ENCODE results near the gene SRSF4. TPM values are rescaled to one million over a fixed set of nuclear protein-coding genes. Genes with fewer than 3 reads are reported as not detected.
"Not testable (repeated sequence)": the region's sequence is repeated elsewhere in the genome, so short reads cannot be mapped to it uniquely, and the experiment has no call there.

Gene SRSF4
- total RNA-seq, 1 donor from 2014 or later: 109 TPM

GRCh38 chr1:29142714-29143113 is 39.0 kb downstream of the SRSF4 start:
- Mint-ChIP-seq H3K36me3 (ENCODE audit: low read depth) (peaks cover 23% of the 10 kb centered on the region), H3K27ac (ENCODE audit: unreplicated experiment) (no peak overlapping the region), H3K27me3 (ENCODE audit: low read depth) (no peaks in the 10 kb centered on the region), H3K4me1 (no peaks in the 10 kb centered on the region), H3K4me3 (no peak overlapping the region), H3K9me3 (no peaks in the 10 kb centered on the region)
- DNase-seq (ENCODE audit: low read depth, low spot score): no peak
- TF ChIP-seq, protein P1, sequence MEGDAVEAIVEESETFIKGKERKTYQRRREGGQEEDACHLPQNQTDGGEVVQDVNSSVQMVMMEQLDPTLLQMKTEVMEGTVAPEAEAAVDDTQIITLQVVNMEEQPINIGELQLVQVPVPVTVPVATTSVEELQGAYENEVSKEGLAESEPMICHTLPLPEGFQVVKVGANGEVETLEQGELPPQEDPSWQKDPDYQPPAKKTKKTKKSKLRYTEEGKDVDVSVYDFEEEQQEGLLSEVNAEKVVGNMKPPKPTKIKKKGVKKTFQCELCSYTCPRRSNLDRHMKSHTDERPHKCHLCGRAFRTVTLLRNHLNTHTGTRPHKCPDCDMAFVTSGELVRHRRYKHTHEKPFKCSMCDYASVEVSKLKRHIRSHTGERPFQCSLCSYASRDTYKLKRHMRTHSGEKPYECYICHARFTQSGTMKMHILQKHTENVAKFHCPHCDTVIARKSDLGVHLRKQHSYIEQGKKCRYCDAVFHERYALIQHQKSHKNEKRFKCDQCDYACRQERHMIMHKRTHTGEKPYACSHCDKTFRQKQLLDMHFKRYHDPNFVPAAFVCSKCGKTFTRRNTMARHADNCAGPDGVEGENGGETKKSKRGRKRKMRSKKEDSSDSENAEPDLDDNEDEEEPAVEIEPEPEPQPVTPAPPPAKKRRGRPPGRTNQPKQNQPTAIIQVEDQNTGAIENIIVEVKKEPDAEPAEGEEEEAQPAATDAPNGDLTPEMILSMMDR (conservative IDR thresholded peaks at IDR 0.05): no peak

- H3K9me3 Mint-ChIP-seq: no peaks in the 10 kb centered on the region
- no peak for DNase-seq (ENCODE audit: low read depth, low spot score)
These were observed 45.2 kb downstream of the SRSF4 start for GRCh38 chr1:29136391-29136915.

GRCh38 chr1:29134695-29135028 is 47.0 kb downstream of the SRSF4 start:
- Mint-ChIP-seq H3K4me1 (peaks cover 4% of the 10 kb centered on the region), H3K4me3 (no peak overlapping the region), H3K9me3 (no peaks in the 10 kb centered on the region), H3K27me3 (ENCODE audit: low read depth) (no peaks in the 10 kb centered on the region), H3K36me3 (ENCODE audit: low read depth) (no peaks in the 10 kb centered on the region), H3K27ac (ENCODE audit: unreplicated experiment) (no peak overlapping the region)
- DNase-seq (ENCODE audit: low read depth, low spot score): no peak
- TF ChIP-seq, protein P1 (conservative IDR thresholded peaks at IDR 0.05): no peak

More at GRCh38 chr1:29136391-29136915, 45.2 kb downstream of the SRSF4 start:
- Mint-ChIP-seq H3K27me3 (ENCODE audit: low read depth) (no peaks in the 10 kb centered on the region), H3K27ac (ENCODE audit: unreplicated experiment) (no peak overlapping the region), H3K4me1 (peaks cover 4% of the 10 kb centered on the region), H3K4me3 (no peak overlapping the region), H3K36me3 (ENCODE audit: low read depth) (no peaks in the 10 kb centered on the region)
- TF ChIP-seq, protein P1 (conservative IDR thresholded peaks at IDR 0.05): no peak

DNA sequence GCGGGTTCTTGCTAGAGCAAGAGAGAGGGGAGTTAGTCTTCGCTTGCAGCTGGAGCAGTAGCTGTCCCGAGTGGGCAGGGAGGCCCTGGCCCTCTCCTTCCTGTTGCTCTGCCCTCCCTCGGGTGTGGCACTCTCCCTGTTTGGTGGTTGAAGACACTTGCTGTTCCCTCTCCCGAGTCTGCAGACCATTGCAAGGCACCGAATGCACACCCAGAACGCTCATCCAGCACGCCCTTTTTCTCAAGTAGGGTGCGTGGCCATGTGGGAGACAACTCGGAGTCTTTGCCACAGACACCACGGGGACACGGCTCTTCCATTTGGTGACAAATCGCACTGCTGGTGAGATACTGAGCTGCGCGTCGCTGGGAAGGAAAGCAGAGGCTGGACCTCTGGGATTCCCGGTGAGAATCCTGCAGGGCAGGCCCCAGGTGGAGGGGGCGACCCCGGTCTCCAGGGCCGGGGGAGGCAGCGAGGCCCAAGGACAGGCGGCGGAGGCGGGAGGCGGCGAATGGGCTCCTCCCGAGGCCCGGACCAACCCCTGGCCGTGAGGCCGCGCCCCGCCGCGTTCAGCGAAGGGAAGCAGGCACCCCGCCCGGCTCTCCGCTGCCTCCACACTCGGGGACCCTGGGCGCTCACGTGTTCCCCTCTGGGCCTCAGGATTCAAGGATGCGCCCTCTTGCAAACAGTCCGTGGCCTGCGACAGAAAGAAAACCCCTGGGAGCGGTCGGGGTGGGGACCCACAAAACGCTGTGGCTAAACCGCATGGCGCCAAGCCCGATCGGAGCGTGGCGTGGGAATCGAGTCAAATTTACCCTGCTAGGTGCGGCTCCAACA is 47.6 kb downstream of the SRSF4 start:
- no peak overlapping the region for H3K27ac Mint-ChIP-seq (ENCODE audit: unreplicated experiment)
- no peak overlapping the region for H3K4me3 Mint-ChIP-seq
- no peak for DNase-seq (ENCODE audit: low read depth, low spot score)
- peaks cover 4% of the 10 kb centered on the region for H3K4me1 Mint-ChIP-seq
- H3K36me3 Mint-ChIP-seq (ENCODE audit: low read depth): no peaks in the 10 kb centered on the region
- H3K9me3 Mint-ChIP-seq: no peaks in the 10 kb centered on the region
- TF ChIP-seq, protein P1 (conservative IDR thresholded peaks at IDR 0.05): no peak
- H3K27me3 Mint-ChIP-seq (ENCODE audit: low read depth): no peaks in the 10 kb centered on the region

DNA sequence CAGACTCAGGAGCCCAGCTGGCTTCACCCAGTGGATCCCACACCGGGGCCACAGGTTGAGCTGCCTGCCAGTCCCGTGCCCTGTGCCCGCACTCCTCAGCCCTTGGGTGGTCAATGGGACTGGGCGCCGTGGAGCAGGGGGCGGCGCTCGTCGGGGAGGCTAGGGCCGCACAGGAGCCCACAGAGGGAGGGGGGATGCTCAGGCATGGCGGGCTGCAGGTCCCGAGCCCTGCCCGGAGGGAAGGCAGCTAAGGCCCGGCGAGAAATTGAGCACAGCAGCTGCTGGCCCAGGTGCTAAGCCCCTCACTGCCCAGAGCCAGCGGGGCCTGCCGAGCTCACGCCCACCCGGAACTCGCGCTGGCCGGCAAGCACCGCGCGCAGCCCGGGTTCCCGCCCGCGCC is 50.6 kb downstream of the SRSF4 start:
- not testable (repeated sequence) for H3K4me1 Mint-ChIP-seq; H3K36me3 Mint-ChIP-seq (ENCODE audit: low read depth); H3K4me3 Mint-ChIP-seq; H3K27me3 Mint-ChIP-seq (ENCODE audit: low read depth); H3K9me3 Mint-ChIP-seq; H3K27ac Mint-ChIP-seq (ENCODE audit: unreplicated experiment); DNase-seq (ENCODE audit: low read depth, low spot score)

DNA sequence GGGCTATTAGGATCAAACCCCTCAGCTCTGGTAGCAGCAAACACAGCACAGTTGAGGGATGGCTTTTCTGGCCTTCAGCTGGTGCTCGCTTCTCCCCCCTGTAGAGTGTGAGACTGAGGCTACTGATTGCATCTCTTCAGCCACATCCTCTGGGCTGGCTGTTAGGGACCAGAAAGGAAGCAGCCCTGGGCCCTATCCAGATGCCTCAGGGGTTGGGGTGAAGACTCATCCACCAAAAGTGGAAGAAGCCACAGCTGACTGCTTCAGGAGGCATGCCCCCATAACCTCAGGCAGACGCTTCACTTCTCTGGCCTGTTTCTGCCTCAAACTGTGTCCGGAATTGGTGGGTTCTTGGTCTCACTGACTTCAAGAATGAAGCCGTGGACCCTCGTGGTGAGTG is 51.8 kb downstream of the SRSF4 start:
- Mint-ChIP-seq H3K4me1 (peaks cover 15% of the 10 kb centered on the region), H3K27me3 (ENCODE audit: low read depth) (peaks cover 12% of the 10 kb centered on the region), H3K9me3 (no peaks in the 10 kb centered on the region), H3K27ac (ENCODE audit: unreplicated experiment) (no peak overlapping the region), H3K36me3 (ENCODE audit: low read depth) (no peaks in the 10 kb centered on the region), H3K4me3 (no peak overlapping the region)
- DNase-seq (ENCODE audit: low read depth, low spot score): no peak
- TF ChIP-seq, protein P1 (conservative IDR thresholded peaks at IDR 0.05): no peak

All from neural crest cell (in vitro differentiated cells).